Gastroesophageal sphincter (tissue), 4 donors: ENCODE results near the gene GADD45G. TPM values are rescaled to one million over a fixed set of nuclear protein-coding genes. Genes with fewer than 3 reads are reported as not detected.

Source experiments
- ATAC-seq: fragments of 150-250 bp; one replicate; pipeline ENCODE4 v1.9.1; 2016; ENCODE audit warnings: mild to moderate bottlenecking, moderate library complexity
- H3K27ac ChIP-seq, 4 donors: fragments of 200-600 bp; sonication (generic) in 3 of 4; 1 replicate in 3 of 4; 2 replicates in 1 of 4; pipeline ENCODE4 v1.5.1; 2016 to 2019
- H3K27me3 ChIP-seq: fragments of 200-600 bp; sonication (generic); one replicate; pipeline ENCODE4 v1.5.1; 2019
- H3K36me3 ChIP-seq, 2 donors: fragments of 200-600 bp; sonication (generic); one replicate each; pipeline ENCODE4 v1.5.1; 2019; ENCODE audit warnings: control low read depth in 1 of 2
- H3K4me1 ChIP-seq, 3 donors: fragments of 200-600 bp; sonication (generic); 1 replicate in 2 of 3; 2 replicates in 1 of 3; pipeline ENCODE4 v1.5.1; 2016 to 2019; ENCODE audit warnings: control low read depth in 2 of 3
- H3K4me3 ChIP-seq, 2 donors: fragments of 200-600 bp; sonication (generic); one replicate each; pipeline ENCODE4 v1.5.1; 2019; ENCODE audit warnings: mild to moderate bottlenecking in 1 of 2, moderate library complexity in 1 of 2
- H3K9me3 ChIP-seq, 3 donors: fragments of 200-600 bp; sonication (generic); one replicate each; pipeline ENCODE4 v1.5.1; 2017 to 2019; ENCODE audit warnings: control low read depth in 2 of 3
- CTCF ChIP-seq, 4 experiments: fragments of 200-600 bp in 2 of 4; fragments of 450-650 bp in 2 of 4; sonication (generic) in 1 of 4; IDR thresholded peaks; one replicate each; pipeline ENCODE4 v1.5.1; 2017 to 2019; ENCODE audit warnings: antibody characterized with exemption in 4 of 4, mild to moderate bottlenecking in 2 of 4, moderate library complexity in 2 of 4
- EP300 ChIP-seq: sonication (generic); formaldehyde crosslinking; IDR thresholded peaks from one replicate; pipeline ENCODE4 v1.6.1; 2017; ENCODE audit warnings: antibody characterized with exemption, mild to moderate bottlenecking
- POLR2A ChIP-seq, 2 donors: fragments of 450-650 bp; IDR thresholded peaks; one replicate each; pipeline ENCODE4 v1.6.1; 2017; ENCODE audit warnings: antibody characterized with exemption in 2 of 2, mild to moderate bottlenecking in 2 of 2, moderate library complexity in 1 of 2
- POLR2AphosphoS5 ChIP-seq: sonication (generic); formaldehyde crosslinking; IDR thresholded peaks from one replicate; pipeline ENCODE4 v1.6.1; 2017; ENCODE audit warnings: antibody characterized with exemption
- WGBS, 2 donors: methylation state at CpG; one replicate each; pipeline ENCODE4 v1.1.5; 2018; ENCODE audit warnings: low coverage in 1 of 2; 5-methylcytosine and 5-hydroxymethylcytosine counted together
- total RNA-seq, 4 donors: library from RNA; depleted of rRNA; stranded (reverse); fragments of >200 nt; gene quantifications; one replicate each; pipeline ENCODE4 v1.1.0, GENCODE V29; 2016

GADD45G gene
- total RNA-seq, 4 donors from 2014 or later = 63.5 to 150 (median 91.8) TPM

GRCh38 chr9:89588271-89588879 is 16.4 kb upstream of the GADD45G start:
- no peak overlapping the region for H3K27ac ChIP-seq
- no peak overlapping the region for H3K4me3 ChIP-seq
- ATAC-seq = no peak
- H3K9me3 ChIP-seq = no peaks in the 10 kb centered on the region
- TF ChIP-seq POLR2AphosphoS5 (no peak), CTCF (IDR thresholded peaks at IDR 0.05) (no peak)
- no peaks in the 10 kb centered on the region for H3K27me3 ChIP-seq
- no peaks in the 10 kb centered on the region for H3K36me3 ChIP-seq
- WGBS, 2 donors = 88 to 89% methylated on average over 2 to 3 of the region's 6 CpGs
- no peaks in the 10 kb centered on the region for H3K4me1 ChIP-seq

GRCh38 chr9:89590415-89590814 is 14.4 kb upstream of the GADD45G start:
- no peak for TF ChIP-seq POLR2AphosphoS5
- no peak for TF ChIP-seq EP300
- ATAC-seq = no peak
- H3K4me1 ChIP-seq = no peaks in the 10 kb centered on the region
- no peak overlapping the region for H3K4me3 ChIP-seq
- H3K36me3 ChIP-seq = no peaks in the 10 kb centered on the region
- no peaks in the 10 kb centered on the region for H3K9me3 ChIP-seq
- no peaks in the 10 kb centered on the region for H3K27me3 ChIP-seq
- no peak overlapping the region for H3K27ac ChIP-seq
- 86% methylated on average over 1 of the region's 2 CpGs; no CpG with 5 or more reads in 1 of the 2 donors for WGBS, 2 donors

GRCh38 chr9:89591274-89592212 is 13.3 kb upstream of the GADD45G start:
- H3K4me3 ChIP-seq = no peak overlapping the region
- H3K36me3 ChIP-seq = no peaks in the 10 kb centered on the region
- no peak overlapping the region for H3K27ac ChIP-seq
- WGBS, 2 donors = 87% methylated on average over 9 of the region's 15 CpGs; no CpG with 5 or more reads in 1 of the 2 donors
- no peak for TF ChIP-seq CTCF (IDR thresholded peaks at IDR 0.05)
- ATAC-seq = no peak
- no peaks in the 10 kb centered on the region for H3K9me3 ChIP-seq
- H3K27me3 ChIP-seq = no peaks in the 10 kb centered on the region
- no peaks in the 10 kb centered on the region for H3K4me1 ChIP-seq

- no peak for ATAC-seq
- no peak for TF ChIP-seq POLR2A (IDR thresholded peaks at IDR 0.05)
- WGBS, 2 donors = 67 to 93% methylated on average over 1 to 11 of the region's 12 CpGs
Observed at GRCh38 chr9:89592213-89592815, 12.5 kb upstream of the GADD45G start.

GRCh38 chr9:89592963-89593726 is 11.7 kb upstream of the GADD45G start:
- no peaks in the 10 kb centered on the region for H3K9me3 ChIP-seq
- no peaks in the 10 kb centered on the region for H3K27me3 ChIP-seq
- no peaks in the 10 kb centered on the region for H3K36me3 ChIP-seq
- no peak for TF ChIP-seq CTCF (IDR thresholded peaks at IDR 0.05)
- TF ChIP-seq EP300 = no peak
- H3K4me3 ChIP-seq = no peak overlapping the region
- ATAC-seq = no peak
- no peaks in the 10 kb centered on the region for H3K4me1 ChIP-seq
- no peak overlapping the region for H3K27ac ChIP-seq
- 57 to 83% methylated on average over 1 to 4 of the region's 13 CpGs for WGBS, 2 donors

More at GRCh38 chr9:89592213-89592815, 12.5 kb upstream of the GADD45G start:
- no peaks in the 10 kb centered on the region for H3K4me1 ChIP-seq
- no peaks in the 10 kb centered on the region for H3K27me3 ChIP-seq
- H3K36me3 ChIP-seq = no peaks in the 10 kb centered on the region
- no peaks in the 10 kb centered on the region for H3K9me3 ChIP-seq
- no peak overlapping the region for H3K27ac ChIP-seq
- no peak overlapping the region for H3K4me3 ChIP-seq
